OCI-LY1 (cell line): Measurements from ENCODE around the gene GOLGA3.

Experiments used
- H2AFZ ChIP-seq: fragments of 200-600 bp; sonication (generic), shearing (Covaris generic); 2 replicates; pipeline ENCODE4 v1.6.0; 2014; ENCODE audit warnings: antibody characterized with exemption, mild to moderate bottlenecking, low read length
- H3F3A ChIP-seq: fragments of 200-600 bp; sonication (generic), shearing (Covaris generic); 2 replicates; pipeline ENCODE4 v1.6.0; 2014; ENCODE audit warnings: mild to moderate bottlenecking, antibody characterized with exemption, low read length, moderate library complexity; ENCODE audit not compliant: insufficient read depth
- H3K27ac ChIP-seq: fragments of 200-600 bp; sonication (generic); 2 replicates; pipeline ENCODE4 v1.5.1; 2014; ENCODE audit warnings: low read length, mixed run types, mild to moderate bottlenecking, low read depth; ENCODE audit not compliant: poor library complexity, severe bottlenecking
- H3K27me3 ChIP-seq: fragments of 200-600 bp; sonication (generic); 2 replicates; pipeline ENCODE4 v1.6.0; 2014; ENCODE audit warnings: antibody characterized with exemption, mild to moderate bottlenecking, low read length, moderate library complexity; ENCODE audit not compliant: insufficient read depth
- H3K36me3 ChIP-seq: fragments of 200-600 bp; sonication (generic); 2 replicates; pipeline ENCODE4 v1.6.1; 2014; ENCODE audit warnings: mild to moderate bottlenecking, antibody characterized with exemption, low read length, moderate library complexity, mixed read lengths; ENCODE audit not compliant: insufficient read depth
- H3K4me1 ChIP-seq: fragments of 200-600 bp; sonication (generic); 2 replicates; pipeline ENCODE4 v1.5.1; 2014; ENCODE audit warnings: mild to moderate bottlenecking, low read length, moderate library complexity; ENCODE audit not compliant: insufficient read depth, severe bottlenecking
- H3K4me2 ChIP-seq: fragments of 200-600 bp; sonication (generic), shearing (Covaris generic); 2 replicates; pipeline ENCODE4 v1.6.1; 2014; ENCODE audit warnings: low read length
- H3K4me3 ChIP-seq: fragments of 200-600 bp; sonication (generic); 2 replicates; pipeline ENCODE4 v1.5.1; 2014; ENCODE audit warnings: low read length, low read depth, mild to moderate bottlenecking, mixed read lengths; ENCODE audit not compliant: poor library complexity, severe bottlenecking
- H3K79me2 ChIP-seq: fragments of 200-600 bp; shearing (Covaris generic); 2 replicates; pipeline ENCODE4 v1.6.1; 2016; ENCODE audit warnings: mixed run types, low read length, mixed read lengths; ENCODE audit not compliant: insufficient read depth
- H3K9ac ChIP-seq: fragments of 200-600 bp; sonication (generic), shearing (Covaris generic); 2 replicates; pipeline ENCODE4 v1.6.1; 2014; ENCODE audit warnings: mild to moderate bottlenecking, low read length, mixed read lengths
- H3K9me2 ChIP-seq: fragments of 200-600 bp; sonication (generic), shearing (Covaris generic); 2 replicates; pipeline ENCODE4 v1.6.1; 2014; ENCODE audit warnings: low read depth, mild to moderate bottlenecking, low read length, mixed read lengths
- H3K9me3 ChIP-seq: fragments of 200-600 bp; shearing (Covaris generic); 2 replicates; pipeline ENCODE4 v1.6.1; 2014; ENCODE audit warnings: low read length, mixed read lengths
- H4K20me1 ChIP-seq: fragments of 200-600 bp; sonication (generic), shearing (Covaris generic); 2 replicates; pipeline ENCODE4 v1.6.0; 2016; ENCODE audit warnings: mild to moderate bottlenecking, low read length; ENCODE audit not compliant: insufficient read depth
- CTCF ChIP-seq: fragments of 200-600 bp; sonication (generic), shearing (Covaris generic); IDR thresholded peaks from 2 replicates; pipeline ENCODE4 v1.5.1; 2017; ENCODE audit warnings: mild to moderate bottlenecking, antibody characterized with exemption, low read length, moderate library complexity, mixed read lengths
- EZH2 ChIP-seq: fragments of 200-600 bp; sonication (generic), shearing (Covaris generic); IDR thresholded peaks from 2 replicates; pipeline ENCODE4 v1.8.0; 2017; ENCODE audit warnings: borderline replicate concordance, mixed run types, mild to moderate bottlenecking, antibody characterized with exemption, low read length, moderate library complexity, mixed read lengths

Gene GOLGA3

GRCh38 chr12:132719141-132719953, 109.3 kb downstream of the GOLGA3 start:
- Histone ChIP-seq H3K9ac (no peak overlapping the region), H3K27me3 (no peaks in the 10 kb centered on the region), H4K20me1 (no peaks in the 10 kb centered on the region), H3K9me2 (no peaks in the 10 kb centered on the region), H3F3A (0 out of 2 replicates have a peak, but pooled peaks cover 3% of the 10 kb centered on the region), H3K9me3 (no peaks in the 10 kb centered on the region), H3K4me3 (no peak overlapping the region), H3K36me3 (peaks cover 90% of the 10 kb centered on the region), H2AFZ (no peak overlapping the region), H3K79me2 (peaks cover 5% of the 10 kb centered on the region), H3K4me2 (no peak overlapping the region), H3K4me1 (no peaks in the 10 kb centered on the region), H3K27ac (no peak overlapping the region)
- TF ChIP-seq EZH2 (no peak), CTCF (no peak)
